Activated CD8-positive, alpha-beta memory T cell treated with anti-CD3 and anti-CD28 coated beads, Interleukin-2, amount 10 ng/mL, durations not matched to agents 7 days and 5 days (primary cell): ENCODE measurements around the gene STAT6. TPM values are rescaled to one million over a fixed set of nuclear protein-coding genes. Genes with fewer than 3 reads are reported as not detected.
"Not testable (repeated sequence)": the region's sequence is repeated elsewhere in the genome, so short reads cannot be mapped to it uniquely, and the experiment has no call there.

Experiments used
- ATAC-seq: fragments of 150-1000 bp; cut with Tn5 transposase; one replicate; pipeline ENCODE4 v1.10.0; 2021; ENCODE audit warnings: moderate library complexity
- CTCF ChIA-PET: fragments of 350-600 bp; sonication (Branson Sonifier 250); formaldehyde crosslinking; loops from one replicate; lab custom pipeline; 2021; ENCODE audit warnings: antibody characterized with exemption; lab: Charles Lee
- DNase-seq: peaks from one replicate; pipeline ENCODE4 v3.0.0-alpha.2; 2020
- H3K27ac Mint-ChIP-seq: one replicate; pipeline ENCODE4 v1.8.0; 2021; ENCODE audit warnings: mild to moderate bottlenecking, mixed read lengths
- H3K27me3 Mint-ChIP-seq: one replicate; pipeline ENCODE4 v1.8.0; 2021; ENCODE audit warnings: mixed read lengths
- H3K36me3 Mint-ChIP-seq: one replicate; pipeline ENCODE4 v1.8.0; 2021; ENCODE audit warnings: mild to moderate bottlenecking, mixed read lengths
- H3K4me1 Mint-ChIP-seq: one replicate; pipeline ENCODE4 v1.8.0; 2021; ENCODE audit warnings: mixed read lengths
- H3K4me3 Mint-ChIP-seq: one replicate; pipeline ENCODE4 v1.8.0; 2021; ENCODE audit warnings: mild to moderate bottlenecking, moderate library complexity, mixed read lengths
- H3K9me3 Mint-ChIP-seq: one replicate; pipeline ENCODE4 v1.8.0; 2022; ENCODE audit warnings: low read depth, mixed read lengths
- total RNA-seq, 2 experiments: library from RNA; stranded (reverse); gene quantifications; one replicate each; pipeline ENCODE4 v1.2.3, GENCODE V29; 2021

The STAT6 gene
- total RNA-seq, 2 experiments from 2014 or later: 99.1 to 104 TPM

DNA sequence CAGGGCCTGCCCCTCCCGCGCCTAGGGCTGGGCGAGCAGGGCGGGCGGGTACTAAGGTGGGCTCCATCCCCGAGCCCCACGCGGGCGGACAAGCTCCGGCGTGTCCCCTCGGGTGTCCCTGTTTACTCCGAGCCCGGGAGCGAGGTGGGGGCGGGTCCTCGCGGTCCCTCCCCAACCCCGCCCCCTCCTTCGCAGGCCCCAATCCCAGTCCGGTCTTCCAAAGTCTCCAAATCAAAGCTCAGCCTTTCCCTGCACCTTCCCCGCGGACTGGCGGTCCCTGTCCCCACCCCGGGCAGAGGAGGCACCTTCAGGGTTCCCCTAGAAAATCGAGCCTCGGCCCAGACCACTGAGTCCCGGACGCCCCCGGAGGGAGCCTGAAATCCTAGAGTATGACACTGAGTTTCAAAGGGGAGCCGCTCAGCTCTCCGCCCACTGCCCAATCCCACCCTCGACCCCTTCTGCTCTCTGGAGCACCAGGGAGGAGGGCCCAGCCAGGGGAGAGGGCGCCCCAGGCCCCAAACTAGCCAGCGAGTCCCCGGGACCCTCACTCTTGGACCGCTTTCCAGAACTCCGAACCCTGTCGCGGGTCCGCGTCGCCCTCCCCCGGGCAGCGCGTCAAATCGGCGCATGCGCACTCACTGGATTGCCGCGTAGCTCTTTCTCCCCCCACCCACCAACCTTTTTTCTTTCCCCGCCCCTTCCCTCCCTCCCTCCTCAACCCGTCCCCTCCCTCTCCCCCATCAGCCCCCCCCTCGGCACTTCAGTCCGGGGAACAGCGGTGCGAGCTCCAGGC, 16.8 kb upstream of the STAT6 start, which contains the start of gene LRP1:
Gene LRP1 (plus strand): TSS at position 758 of the 793 bp plus-strand sequence. CDS start 482 bp downstream, outside the sequence.
- Mint-ChIP-seq H3K4me1 (peaks cover 4% of the 10 kb centered on the region), H3K9me3 (peaks cover 8% of the 10 kb centered on the region), H3K4me3 (peak within 1 kb of the TSS; percentile 64), H3K27ac (no peak within 1 kb of the TSS), H3K27me3 (peaks cover 63% of the 10 kb centered on the region), H3K36me3 (peaks cover 5% of the 10 kb centered on the region)
- CTCF ChIA-PET: interaction anchor here (0.7 to 7.8 kb wide), 10 partner anchors 17 to 160 kb away, joined by 3 to 88 read pairs (median 6); partner anchors contain the start of gene STAT6
- ATAC-seq (peak; percentile 59), DNase-seq (peak; percentile 69)

DNA sequence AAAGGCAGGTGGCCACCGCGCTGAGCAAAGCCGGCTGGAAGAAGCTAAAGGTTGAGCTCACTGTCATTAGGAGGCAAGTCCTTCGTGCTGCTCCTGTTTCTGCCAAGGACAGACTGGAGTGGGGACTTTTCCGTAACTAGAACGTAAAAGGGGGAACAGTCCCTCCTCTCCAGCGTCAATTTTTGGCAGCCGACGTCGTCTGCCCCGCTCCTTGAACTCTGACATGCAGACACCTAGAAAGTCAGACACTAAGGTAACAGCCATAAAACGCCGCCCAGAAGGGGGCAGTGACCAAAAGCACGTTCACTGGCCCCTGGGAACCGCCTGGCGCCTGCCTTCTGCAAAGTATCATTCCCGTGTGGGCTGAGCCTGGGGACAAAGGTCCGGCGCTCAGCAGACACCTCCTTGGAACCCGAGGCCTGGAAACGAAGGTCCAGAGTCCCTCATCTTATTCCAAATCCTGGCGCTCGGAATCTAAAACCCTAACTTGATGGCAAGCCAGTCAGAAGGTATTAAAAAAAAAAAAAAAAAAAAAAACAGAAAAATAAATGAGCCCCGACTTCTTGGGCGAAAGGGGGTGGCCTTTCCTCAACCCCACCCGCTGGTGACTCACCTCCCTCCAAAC, 16.1 kb upstream of the STAT6 start:
- CTCF ChIA-PET: interaction anchor here (0.9 to 7.8 kb wide), 10 partner anchors 11 to 160 kb away, joined by 3 to 88 read pairs (median 4); partner anchors contain the start of gene STAT6
- peaks cover 8% of the 10 kb centered on the region for H3K9me3 Mint-ChIP-seq
- peak overlapping the region; percentile 64 for H3K4me3 Mint-ChIP-seq
- H3K36me3 Mint-ChIP-seq: peaks cover 5% of the 10 kb centered on the region
- H3K4me1 Mint-ChIP-seq: peaks cover 4% of the 10 kb centered on the region
- ATAC-seq (peak; percentile 21), DNase-seq (peak; percentile 55)
- H3K27me3 Mint-ChIP-seq: peaks cover 59% of the 10 kb centered on the region
- no peak overlapping the region for H3K27ac Mint-ChIP-seq

DNA sequence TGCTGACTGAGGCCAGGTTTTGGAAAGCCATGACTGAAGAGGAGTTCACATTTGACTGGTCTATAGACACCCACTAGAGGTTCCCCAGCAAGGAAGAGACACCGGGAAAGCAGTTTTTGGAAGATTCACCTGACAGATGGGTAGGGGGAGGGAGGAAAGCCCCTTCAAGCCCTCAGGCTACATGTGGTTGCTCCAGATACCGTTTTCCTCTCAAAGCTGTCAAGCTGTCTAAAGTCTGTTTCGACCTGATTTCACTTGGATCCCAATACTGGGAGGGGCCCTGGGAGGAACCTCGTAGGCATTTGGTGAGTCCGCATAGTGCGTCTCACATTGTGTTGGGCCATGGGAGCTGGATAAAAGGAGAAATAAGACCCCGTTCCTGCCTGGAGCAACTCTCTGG, 15.4 kb upstream of the STAT6 start:
- DNase-seq (no peak), ATAC-seq (no peak)
- CTCF ChIA-PET: interaction anchor here (1.1 to 7.8 kb wide), 7 partner anchors 10 to 114 kb away, joined by 3 to 88 read pairs (median 31); partner anchors contain the start of gene STAT6
- Mint-ChIP-seq H3K4me3 (no peak overlapping the region), H3K36me3 (peaks cover 5% of the 10 kb centered on the region), H3K27me3 (peaks cover 55% of the 10 kb centered on the region), H3K27ac (no peak overlapping the region), H3K4me1 (peaks cover 4% of the 10 kb centered on the region), H3K9me3 (peaks cover 8% of the 10 kb centered on the region)

DNA sequence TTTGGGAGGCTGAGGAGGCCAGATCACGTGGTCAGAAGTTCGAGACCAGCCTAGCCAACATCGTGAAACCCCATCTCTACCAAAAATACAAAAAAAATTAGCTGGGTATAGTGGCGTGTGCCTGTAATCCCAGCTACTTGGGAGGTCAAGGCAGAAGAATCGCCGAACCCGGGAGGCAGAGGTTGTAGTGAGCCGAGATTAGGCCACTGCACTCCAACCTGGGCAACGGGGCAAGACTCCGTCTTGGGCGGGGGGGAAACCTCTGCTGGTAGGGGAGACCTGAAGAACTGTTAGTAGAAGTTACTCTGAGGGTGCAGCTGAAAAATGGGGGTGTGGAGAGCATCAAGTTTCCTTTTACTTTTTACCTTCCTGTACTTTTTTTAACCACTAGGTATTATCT, 14.9 kb upstream of the STAT6 start:
- CTCF ChIA-PET: interaction anchor here (0.6 to 7.8 kb wide), 9 partner anchors 10 to 324 kb away, joined by 3 to 88 read pairs (median 6); partner anchors contain the start of gene STAT6
- peaks cover 4% of the 10 kb centered on the region for H3K4me1 Mint-ChIP-seq
- ATAC-seq (no peak), DNase-seq (no peak)
- H3K9me3 Mint-ChIP-seq: peaks cover 8% of the 10 kb centered on the region
- H3K4me3 Mint-ChIP-seq: no peak overlapping the region
- H3K36me3 Mint-ChIP-seq: peaks cover 5% of the 10 kb centered on the region
- no peak overlapping the region for H3K27ac Mint-ChIP-seq
- peaks cover 50% of the 10 kb centered on the region for H3K27me3 Mint-ChIP-seq

DNA sequence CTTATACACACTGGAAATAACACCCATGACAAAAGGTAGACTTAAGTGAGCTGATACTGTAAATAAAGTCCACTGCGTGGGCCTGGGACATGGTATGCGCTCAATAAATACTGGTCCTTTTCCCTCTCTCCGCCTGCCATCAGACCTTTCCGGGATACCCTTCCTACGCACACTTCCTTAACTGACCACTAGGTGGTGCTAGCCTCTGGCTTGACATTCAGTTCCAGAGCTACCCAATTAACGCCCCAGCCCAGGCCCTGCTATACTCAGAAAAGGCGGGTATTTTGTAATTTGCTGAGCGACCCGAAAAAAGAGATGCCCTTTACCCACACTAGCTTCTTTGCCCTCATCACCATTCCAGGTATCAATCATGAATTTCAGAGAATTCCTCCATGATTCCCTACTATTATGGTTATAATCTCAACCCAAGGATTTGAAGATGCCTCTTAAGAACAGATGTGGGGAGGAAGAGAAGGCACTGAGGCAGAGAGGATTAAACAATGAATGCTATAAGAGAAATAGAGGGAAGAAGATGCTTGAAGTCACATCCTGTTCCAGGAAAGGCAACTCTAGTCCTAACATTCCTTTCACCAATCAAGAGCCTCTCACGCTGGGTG, 13.2 kb upstream of the STAT6 start:
- DNase-seq: peak; percentile 83
- H3K4me1 Mint-ChIP-seq: peaks cover 8% of the 10 kb centered on the region
- peaks cover 34% of the 10 kb centered on the region for H3K27me3 Mint-ChIP-seq
- peak; percentile 74 for ATAC-seq
- no peak overlapping the region for H3K4me3 Mint-ChIP-seq
- H3K9me3 Mint-ChIP-seq: peaks cover 8% of the 10 kb centered on the region
- H3K27ac Mint-ChIP-seq: no peak overlapping the region
- H3K36me3 Mint-ChIP-seq: peaks cover 5% of the 10 kb centered on the region
- CTCF ChIA-PET: interaction anchor here (0.6 to 7.8 kb wide), 40 partner anchors 8 to 392 kb away, joined by 3 to 88 read pairs (median 5); partner anchors contain the start of genes NAB2, NEMP1, SHMT2 and STAT6

DNA sequence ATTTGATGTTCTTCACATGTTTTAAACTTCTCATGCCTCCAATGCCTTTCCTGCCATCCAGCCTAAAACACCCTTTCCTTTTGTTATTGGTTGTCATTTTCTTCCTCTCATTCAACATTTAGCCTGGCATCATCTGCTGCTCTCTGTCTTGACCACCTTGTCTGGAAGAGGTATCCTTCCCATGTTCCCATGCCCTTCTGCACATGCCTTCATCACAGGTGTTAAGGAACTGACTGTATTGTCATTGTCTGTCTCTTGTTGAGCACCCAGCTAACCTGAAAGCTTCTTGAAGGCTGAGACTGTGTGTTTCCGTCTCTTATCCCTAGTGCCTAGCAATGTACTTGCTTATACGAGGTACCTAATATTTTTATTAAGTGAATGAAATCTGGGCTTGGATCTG, 12.7 kb upstream of the STAT6 start:
- no peak overlapping the region for H3K4me3 Mint-ChIP-seq
- CTCF ChIA-PET: interaction anchor here (0.7 to 7.8 kb wide), 32 partner anchors 13 to 391 kb away, joined by 3 to 88 read pairs (median 5); partner anchors contain the start of genes NAB2, SHMT2, STAT6 and ZBTB39
- H3K27ac Mint-ChIP-seq: no peak overlapping the region
- peaks cover 8% of the 10 kb centered on the region for H3K9me3 Mint-ChIP-seq
- H3K27me3 Mint-ChIP-seq: peaks cover 34% of the 10 kb centered on the region
- H3K36me3 Mint-ChIP-seq: peaks cover 5% of the 10 kb centered on the region
- ATAC-seq: no peak
- peaks cover 12% of the 10 kb centered on the region for H3K4me1 Mint-ChIP-seq
- DNase-seq: no peak

DNA sequence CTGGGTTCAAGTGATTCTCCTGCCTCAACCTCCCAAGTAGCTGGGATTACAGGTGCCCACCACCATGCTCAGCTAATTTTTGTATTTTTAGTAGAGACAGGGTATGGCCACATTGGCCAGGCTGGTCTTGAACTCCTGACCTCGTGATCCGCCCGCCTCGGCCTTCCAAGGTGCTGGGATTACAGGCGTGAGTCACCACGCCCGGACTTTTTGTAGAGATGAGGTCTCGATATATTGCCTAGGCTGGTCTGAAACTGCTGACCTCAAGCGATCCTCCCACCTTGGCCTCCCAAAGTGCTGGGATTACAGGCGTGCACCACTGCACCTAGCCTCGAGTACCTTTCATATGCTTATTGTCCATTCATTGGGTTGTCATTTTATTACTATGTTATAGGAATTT, 9.6 kb upstream of the STAT6 start:
- not testable (repeated sequence) for H3K4me3 Mint-ChIP-seq, DNase-seq, H3K27ac Mint-ChIP-seq, H3K9me3 Mint-ChIP-seq, ATAC-seq, H3K36me3 Mint-ChIP-seq
- H3K4me1 Mint-ChIP-seq: peaks cover 10% of the 10 kb centered on the region
- CTCF ChIA-PET: interaction anchor here (1.0 to 3.0 kb wide), 5 partner anchors 9 to 61 kb away, joined by 3 to 22 read pairs (median 4); partner anchors contain the start of gene STAT6
- H3K27me3 Mint-ChIP-seq: peaks cover 27% of the 10 kb centered on the region

DNA sequence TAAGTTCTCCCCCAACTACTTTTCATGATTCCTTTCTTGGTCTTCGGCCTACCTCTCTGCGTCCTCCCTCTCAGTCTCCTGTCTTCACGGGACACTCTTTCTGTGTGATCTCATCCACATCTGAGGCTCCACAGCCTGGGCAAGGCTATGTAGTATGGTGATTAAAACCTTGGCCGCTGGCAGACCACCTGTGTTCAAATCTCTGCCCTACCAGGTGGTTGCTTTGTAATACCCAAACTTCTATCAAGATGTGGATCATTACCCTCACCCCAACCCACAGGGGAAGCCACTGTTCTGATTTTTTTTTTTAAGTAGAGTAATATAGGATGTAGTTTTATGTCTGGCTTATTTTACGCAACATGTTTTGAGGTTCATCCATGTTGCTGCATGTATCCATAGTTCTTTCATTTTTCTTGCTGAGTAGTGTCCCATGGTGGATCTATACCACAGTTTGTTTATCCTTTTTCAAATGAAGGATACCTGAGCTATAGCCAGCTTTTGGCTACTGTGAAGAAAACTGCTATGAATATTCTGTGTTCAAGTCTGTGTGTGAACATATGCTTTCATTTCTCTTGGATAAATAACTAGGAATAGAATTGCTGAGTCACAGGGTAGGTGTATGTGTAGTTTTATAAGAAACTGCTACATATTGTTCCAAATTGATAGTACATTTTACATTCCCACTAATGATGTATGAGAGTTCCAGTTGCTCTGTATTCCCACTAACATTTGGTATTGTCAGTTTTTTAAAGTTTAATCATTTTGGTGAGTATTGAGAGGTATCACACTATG, 8.3 kb upstream of the STAT6 start:
- Mint-ChIP-seq H3K27ac (no peak overlapping the region), H3K4me1 (peaks cover 10% of the 10 kb centered on the region), H3K9me3 (peaks cover 8% of the 10 kb centered on the region), H3K27me3 (peaks cover 19% of the 10 kb centered on the region), H3K36me3 (peaks cover 5% of the 10 kb centered on the region), H3K4me3 (no peak overlapping the region)
- CTCF ChIA-PET: interaction anchor here (1.1 to 3.0 kb wide), 3 partner anchors 8 to 56 kb away, joined by 3 to 22 read pairs (median 5); partner anchors contain the start of gene STAT6
- ATAC-seq (no peak), DNase-seq (no peak)

DNA sequence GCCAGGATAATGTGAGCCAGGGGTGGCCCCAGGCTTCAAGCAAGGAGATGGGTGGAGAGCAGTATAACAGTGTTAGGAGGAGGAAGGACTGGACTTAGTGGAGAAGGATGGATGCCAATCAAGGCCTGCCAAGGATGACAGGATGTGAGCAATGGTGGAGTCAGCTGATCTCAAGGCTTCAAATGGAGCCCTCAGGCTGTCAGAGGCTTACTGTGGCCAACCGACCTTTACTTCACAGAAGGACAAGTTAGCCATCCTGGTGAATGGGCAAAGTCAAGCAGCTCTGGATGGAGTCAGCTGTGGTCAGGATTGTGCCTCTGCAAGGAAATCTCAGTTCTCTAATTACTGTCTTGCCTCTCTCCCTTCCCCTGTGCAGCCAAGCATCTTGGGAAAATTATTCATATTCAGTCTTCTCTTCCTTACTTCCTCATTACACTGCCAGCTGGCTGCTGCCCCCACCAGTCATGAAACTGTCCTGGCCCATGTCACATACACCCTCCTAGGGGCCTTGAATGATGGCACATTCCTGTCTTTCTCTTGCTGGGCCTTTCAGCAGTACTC, 7.6 kb upstream of the STAT6 start:
- Mint-ChIP-seq H3K27ac (no peak overlapping the region), H3K4me3 (no peak overlapping the region), H3K9me3 (peaks cover 4% of the 10 kb centered on the region), H3K4me1 (peaks cover 8% of the 10 kb centered on the region), H3K36me3 (peaks cover 3% of the 10 kb centered on the region), H3K27me3 (peaks cover 13% of the 10 kb centered on the region)
- no peak for DNase-seq
- no peak for ATAC-seq
- CTCF ChIA-PET: interaction anchor here (1.7 kb wide), 1 partner anchor 57 kb away, joined by 5 read pairs; no protein-coding TSS in a partner anchor

DNA sequence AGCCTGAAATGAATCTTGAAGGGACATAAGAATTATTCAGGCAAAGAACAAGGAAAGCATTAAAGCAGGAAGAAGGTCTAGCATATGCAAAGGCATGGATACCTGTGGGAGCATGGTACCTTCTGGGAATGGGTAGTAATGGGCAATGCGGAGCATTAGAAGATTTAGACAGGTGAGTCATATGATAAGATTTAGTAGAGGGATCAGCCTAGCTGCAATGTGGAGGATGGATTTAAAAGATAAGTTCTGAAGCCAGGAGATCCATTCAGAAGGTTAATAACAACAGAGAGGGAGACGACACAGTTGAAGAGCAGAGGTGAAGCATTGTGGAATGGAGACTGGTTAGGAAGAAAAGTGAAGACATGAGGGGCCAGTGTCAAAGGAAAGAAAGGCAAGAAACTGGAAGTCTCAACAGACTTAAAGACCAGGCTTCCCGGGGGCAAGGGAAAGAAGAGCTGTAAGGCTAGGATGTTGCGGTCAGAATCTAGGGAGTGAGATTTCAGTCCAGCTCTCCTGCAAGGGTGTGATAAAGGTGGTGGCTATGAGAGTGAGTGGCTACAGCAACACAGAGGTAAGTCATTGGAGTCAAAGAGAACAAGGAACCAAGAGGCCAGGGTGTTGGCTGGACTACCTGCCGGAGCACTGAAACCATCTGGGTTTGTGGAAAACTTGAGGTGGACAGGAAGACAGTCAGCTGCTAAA, 5.6 kb upstream of the STAT6 start:
- H3K27ac Mint-ChIP-seq: no peak overlapping the region
- H3K4me3 Mint-ChIP-seq: no peak overlapping the region
- H3K9me3 Mint-ChIP-seq: no peaks in the 10 kb centered on the region
- no peaks in the 10 kb centered on the region for H3K36me3 Mint-ChIP-seq
- peaks cover 7% of the 10 kb centered on the region for H3K27me3 Mint-ChIP-seq
- no peak for DNase-seq
- CTCF ChIA-PET: interaction anchor here (0.8 to 3.6 kb wide), 4 partner anchors 8 to 66 kb away, joined by 3 to 20 read pairs (median 6); no protein-coding TSS in a partner anchor
- peaks cover 18% of the 10 kb centered on the region for H3K4me1 Mint-ChIP-seq
- ATAC-seq: no peak

DNA sequence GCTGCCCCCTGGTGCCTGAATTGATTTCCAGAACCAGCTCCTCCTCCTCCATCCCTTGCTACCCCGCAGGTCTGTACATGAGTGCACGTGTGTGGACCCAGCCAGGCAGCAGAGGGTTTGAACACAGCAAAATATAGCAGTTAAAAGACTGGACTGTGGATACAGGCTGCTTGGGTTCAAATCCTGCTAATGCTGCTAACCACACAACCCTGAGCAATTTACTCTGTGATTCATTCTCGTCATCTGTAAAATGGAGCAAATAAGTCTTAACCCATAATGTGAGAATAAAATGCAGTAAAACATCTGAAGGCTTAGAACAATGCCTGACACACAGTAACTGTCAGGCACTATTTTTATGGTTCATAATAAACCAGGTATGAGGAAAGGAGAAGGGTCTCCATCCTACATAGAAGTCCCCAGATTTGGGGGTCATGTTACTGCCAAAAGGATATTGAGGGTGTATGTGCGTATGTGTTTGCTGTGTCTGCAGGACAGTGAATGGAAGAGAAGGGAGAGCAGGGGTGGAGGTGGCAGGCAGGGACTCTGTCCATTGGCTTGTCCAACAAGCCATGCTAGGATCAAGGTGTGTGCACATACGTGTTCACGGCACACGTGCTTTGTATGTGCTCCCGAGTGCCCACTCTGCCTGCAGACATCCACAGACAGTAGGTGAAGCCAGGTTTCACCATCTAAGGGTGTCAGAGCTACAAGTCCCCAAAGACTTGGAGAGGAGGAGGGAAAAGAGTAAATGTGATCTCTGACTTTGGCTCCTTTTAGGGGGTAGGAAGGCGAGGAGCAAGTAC, 1.5 kb upstream of the STAT6 start:
- CTCF ChIA-PET: interaction anchor here (0.8 to 9.6 kb wide), 37 partner anchors 8 to 539 kb away, joined by 3 to 263 read pairs (median 8); partner anchors contain the start of genes LRP1, MYO1A, NAB2 and NEMP1
- ATAC-seq (no peak), DNase-seq (no peak)
- Mint-ChIP-seq H3K4me3 (peak overlapping the region; percentile 95), H3K9me3 (no peaks in the 10 kb centered on the region), H3K27ac (peak overlapping the region; percentile 96), H3K36me3 (peaks cover 4% of the 10 kb centered on the region), H3K4me1 (peaks cover 29% of the 10 kb centered on the region), H3K27me3 (peaks cover 7% of the 10 kb centered on the region)
